Measurements from ENCODE around the gene CPLX3.

Gene CPLX3

DNA sequence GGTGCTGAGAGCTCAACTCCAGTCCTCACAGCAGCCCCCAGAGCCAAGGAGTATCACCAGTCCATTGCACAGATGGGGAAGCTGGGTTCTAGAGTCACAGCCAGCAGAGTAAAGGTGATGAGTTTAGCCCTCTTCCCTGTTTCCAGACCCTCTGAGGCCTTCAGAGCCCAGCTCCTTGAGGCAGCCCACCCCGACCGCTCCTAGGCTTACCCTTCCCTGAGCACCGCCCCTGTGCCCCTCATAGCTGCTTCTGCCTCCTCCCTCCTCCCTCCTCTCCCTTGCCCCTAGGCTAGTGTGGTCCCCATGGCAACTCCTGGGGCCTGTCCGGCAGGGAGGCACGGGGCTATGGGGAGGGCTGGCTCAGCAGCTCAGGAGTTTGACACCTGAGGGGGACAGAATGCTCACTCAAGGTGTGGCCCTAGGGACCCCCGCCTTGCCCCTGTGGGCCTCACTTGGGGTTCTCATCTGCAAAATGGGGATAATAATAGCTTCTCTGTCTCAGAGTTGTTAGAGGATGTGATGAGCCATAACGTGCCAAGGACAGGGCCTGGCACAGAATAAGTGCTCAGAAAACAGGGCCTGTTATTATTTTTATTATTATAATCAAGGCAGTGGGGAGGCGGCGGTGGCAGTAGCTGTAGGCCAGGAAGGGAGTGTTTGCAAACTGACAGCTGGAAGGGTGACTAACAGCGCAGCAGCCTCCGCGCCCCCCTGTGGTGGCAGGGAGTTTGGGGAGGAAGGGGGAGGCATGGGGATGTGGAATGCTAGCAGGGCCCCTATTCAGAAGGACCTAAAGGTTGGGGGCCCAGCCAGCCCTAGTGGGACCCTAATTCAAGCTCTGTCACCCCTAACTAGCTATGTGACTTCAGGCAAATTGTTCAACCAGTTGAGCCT, 33.0 kb upstream of the CPLX3 start:
- no peak for DNase-seq (ENCODE audit: low read depth)
- H3K4me3 ChIP-seq (ENCODE audit: low read depth, low read length): no peak overlapping the region; the same call in 1 of the 2 replicates
- TF ChIP-seq, protein P1, sequence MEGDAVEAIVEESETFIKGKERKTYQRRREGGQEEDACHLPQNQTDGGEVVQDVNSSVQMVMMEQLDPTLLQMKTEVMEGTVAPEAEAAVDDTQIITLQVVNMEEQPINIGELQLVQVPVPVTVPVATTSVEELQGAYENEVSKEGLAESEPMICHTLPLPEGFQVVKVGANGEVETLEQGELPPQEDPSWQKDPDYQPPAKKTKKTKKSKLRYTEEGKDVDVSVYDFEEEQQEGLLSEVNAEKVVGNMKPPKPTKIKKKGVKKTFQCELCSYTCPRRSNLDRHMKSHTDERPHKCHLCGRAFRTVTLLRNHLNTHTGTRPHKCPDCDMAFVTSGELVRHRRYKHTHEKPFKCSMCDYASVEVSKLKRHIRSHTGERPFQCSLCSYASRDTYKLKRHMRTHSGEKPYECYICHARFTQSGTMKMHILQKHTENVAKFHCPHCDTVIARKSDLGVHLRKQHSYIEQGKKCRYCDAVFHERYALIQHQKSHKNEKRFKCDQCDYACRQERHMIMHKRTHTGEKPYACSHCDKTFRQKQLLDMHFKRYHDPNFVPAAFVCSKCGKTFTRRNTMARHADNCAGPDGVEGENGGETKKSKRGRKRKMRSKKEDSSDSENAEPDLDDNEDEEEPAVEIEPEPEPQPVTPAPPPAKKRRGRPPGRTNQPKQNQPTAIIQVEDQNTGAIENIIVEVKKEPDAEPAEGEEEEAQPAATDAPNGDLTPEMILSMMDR (IDR thresholded peaks at IDR 0.05; ENCODE audit: low read depth, low read length, missing control alignments): peak; percentile 76

DNA sequence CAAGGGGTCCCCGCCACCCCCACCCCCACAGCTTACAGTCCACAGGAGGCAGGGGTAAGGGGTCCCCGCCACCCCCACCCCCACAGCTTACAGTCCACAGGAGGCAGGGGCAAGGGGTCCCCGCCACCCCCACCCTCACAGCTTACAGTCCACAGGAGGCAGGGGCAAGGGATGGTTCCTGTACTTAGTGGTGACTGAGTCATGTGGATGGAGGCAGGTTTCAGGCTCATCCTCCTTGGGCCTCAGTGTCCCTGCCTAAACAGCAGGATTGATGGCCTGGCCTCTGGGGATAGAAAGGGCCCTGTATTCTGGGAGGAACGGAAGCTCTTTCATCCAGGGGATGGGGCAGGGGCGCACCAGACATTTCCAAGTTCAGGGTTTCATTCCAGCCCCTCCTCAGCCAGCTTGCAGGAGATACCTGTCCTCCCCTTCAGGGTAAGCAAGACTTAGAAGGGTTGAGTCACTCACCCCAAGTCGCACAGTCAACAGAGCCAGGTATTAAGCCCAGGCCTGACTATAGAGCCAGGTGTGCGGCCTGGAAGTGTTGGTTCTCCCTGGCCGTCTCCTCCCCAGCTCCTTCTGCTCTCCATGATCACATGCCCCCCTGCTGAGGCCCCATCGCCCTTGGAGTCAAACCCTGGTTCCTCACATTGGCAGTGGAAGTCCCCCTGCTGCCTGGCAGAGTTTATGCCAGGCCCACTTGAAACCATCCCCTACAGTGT, 32.0 kb upstream of the CPLX3 start:
- TF ChIP-seq, protein P1 (IDR thresholded peaks at IDR 0.05; ENCODE audit: low read depth, low read length, missing control alignments): no peak

DNA sequence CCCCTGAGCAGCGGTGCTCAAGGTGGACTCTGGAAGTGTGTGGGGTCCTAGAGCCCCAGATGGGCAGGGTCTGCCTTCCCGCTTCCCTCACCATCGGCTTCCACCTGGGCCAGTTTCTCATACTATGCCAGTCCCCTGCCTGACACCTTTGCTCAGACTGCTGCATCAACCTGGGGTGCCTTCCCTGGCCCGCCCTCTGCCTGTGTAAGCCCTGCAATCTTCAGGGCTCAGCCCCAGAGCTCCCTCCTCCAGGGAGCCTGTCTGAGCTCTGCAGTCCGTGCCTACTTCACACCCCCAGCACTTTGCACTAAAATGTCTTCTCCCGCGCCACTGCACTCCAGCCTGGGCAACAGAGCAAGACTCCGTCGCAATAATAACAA, 31.5 kb upstream of the CPLX3 start:
- TF ChIP-seq, protein P1 (IDR thresholded peaks at IDR 0.05; ENCODE audit: low read depth, low read length, missing control alignments): no peak
- H3K4me3 ChIP-seq (ENCODE audit: low read depth, low read length): no peak overlapping the region
- no peak for DNase-seq (ENCODE audit: low read depth)

More for the DNA sequence above, 32.0 kb upstream of the CPLX3 start:
- no peak for DNase-seq (ENCODE audit: low read depth)
- H3K4me3 ChIP-seq (ENCODE audit: low read depth, low read length): no peak overlapping the region

DNA sequence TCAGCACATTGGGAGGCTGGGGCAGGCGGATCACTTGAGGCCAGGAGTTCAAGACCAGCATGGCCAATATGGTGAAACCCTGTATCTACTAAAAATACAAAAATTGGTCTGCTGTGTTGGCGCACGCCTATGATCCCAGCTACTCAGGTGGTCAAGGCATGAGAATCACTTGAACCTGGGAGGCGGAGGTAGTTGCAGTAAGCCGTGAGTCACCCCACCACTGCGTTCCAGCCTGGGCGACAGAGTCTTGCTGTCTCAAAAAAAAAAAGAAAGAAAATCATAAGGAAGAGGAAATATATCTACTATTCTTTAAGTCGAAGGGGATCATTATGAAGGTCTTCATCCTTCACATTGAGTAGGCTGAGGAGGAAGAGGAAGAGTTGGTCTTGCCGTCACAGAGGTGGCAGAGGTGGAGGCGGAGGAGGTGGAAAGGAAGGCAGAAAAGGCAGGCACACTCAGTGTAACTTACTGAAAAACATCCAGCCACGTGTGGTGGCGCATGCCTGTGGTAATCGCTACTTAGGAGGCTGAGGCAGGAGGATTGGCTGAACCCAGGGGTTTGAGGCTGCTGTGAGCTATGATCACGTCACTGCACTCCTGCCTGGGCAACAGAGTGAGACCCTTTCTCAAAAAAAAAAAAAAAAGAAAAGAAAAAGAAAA, 30.3 kb upstream of the CPLX3 start:
- no peak overlapping the region for H3K4me3 ChIP-seq (ENCODE audit: low read depth, low read length)
- no peak for DNase-seq (ENCODE audit: low read depth)
- TF ChIP-seq, protein P1 (IDR thresholded peaks at IDR 0.05; ENCODE audit: low read depth, low read length, missing control alignments): no peak

DNA sequence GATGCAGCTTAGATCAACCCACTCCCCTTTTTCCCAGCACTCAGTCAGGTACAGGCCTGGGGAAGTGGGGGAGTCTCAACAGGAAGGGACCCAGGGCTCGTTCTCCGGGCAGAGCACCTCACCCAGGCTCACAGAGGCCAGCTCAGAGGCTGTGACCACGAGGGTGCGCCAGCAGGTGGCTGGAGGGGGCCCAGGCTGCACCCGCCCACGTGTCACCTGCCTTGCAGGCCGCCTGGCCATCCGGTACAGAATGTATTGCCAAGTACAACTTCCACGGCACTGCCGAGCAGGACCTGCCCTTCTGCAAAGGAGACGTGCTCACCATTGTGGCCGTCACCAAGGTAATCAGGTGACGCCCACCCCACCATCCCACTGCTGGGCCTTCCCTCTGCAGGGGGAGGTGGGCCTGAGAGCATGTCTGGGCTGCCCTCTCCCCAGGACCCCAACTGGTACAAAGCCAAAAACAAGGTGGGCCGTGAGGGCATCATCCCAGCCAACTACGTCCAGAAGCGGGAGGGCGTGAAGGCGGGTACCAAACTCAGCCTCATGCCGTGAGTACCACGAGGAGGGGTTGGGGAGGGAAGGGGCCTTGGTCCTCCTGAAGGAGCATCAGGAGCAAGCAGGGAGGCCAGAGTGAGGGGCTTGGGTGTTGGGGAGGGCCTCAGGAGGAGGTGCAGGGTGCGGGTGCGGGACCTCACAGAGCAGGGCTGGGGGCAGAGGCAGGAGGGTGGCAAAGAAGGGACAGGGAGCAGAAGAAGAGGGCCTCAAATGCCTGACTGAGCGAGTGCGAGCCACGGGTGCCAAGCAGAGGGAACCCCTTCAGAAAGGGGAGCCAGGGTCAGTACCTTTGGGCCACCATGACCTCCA, 27.8 kb upstream of the CPLX3 start:
- DNase-seq (ENCODE audit: low read depth): no peak
- TF ChIP-seq, protein P1 (IDR thresholded peaks at IDR 0.05; ENCODE audit: low read depth, low read length, missing control alignments): peak; percentile 44
- H3K4me3 ChIP-seq (ENCODE audit: low read depth, low read length): no peak overlapping the region

DNA sequence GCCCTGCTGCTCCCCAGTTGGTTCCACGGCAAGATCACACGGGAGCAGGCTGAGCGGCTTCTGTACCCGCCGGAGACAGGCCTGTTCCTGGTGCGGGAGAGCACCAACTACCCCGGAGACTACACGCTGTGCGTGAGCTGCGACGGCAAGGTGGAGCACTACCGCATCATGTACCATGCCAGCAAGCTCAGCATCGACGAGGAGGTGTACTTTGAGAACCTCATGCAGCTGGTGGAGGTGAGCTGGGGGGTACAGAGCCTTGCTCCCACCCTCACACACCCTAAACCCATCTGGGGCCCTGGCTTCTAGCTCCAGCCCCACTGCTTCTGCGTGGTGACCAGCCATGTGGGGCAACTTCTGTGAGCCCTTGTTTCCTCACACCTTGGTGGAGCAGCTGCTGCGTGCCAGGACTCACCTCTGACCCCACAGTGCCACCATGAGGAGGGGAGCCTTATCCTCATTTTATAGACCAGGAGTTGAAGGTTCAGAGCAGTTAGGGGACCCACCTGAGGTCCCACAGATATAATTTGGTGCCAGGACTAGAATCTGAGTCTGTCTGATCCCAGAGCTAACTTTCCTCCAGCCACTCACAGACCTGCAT, 27.1 kb upstream of the CPLX3 start:
- DNase-seq (ENCODE audit: low read depth): no peak
- TF ChIP-seq, protein P1 (IDR thresholded peaks at IDR 0.05; ENCODE audit: low read depth, low read length, missing control alignments): peak; percentile 17
- H3K4me3 ChIP-seq (ENCODE audit: low read depth, low read length): no peak overlapping the region
